ENCODE measurements around the gene FLNB. TPM values are rescaled to one million over a fixed set of nuclear protein-coding genes. Genes with fewer than 3 reads are reported as not detected.

The FLNB gene
- polyA plus RNA-seq, 1 donor from 2014 or later = 10.3 TPM

DNA sequence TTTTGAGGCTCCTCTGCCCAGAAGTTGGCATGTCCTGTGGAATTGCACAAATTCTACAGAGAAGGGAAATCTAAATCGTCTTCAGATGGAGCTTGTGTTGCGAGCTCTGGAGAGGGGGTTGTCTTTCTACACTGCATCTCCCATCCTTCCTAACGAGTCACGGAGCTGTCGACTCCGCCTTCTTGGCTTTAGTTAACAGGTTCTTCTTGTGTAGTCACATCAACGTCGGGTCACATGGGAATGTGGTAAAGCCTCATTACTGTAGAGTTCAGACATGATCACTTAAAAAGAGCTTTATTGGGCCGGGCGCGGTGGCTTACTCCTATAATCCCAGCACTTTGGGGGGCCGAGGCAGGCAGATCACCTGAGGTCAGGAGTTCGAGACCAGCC is 142.6 kb downstream of the FLNB start:
- no peak overlapping the region for H3K4me2 ChIP-seq (ENCODE audit: low read length)
- H4K20me1 ChIP-seq (ENCODE audit: insufficient read depth) = no peaks in the 10 kb centered on the region
- H3F3A ChIP-seq (ENCODE audit: insufficient read depth, low read length, poor library complexity, severe bottlenecking) = no peaks in the 10 kb centered on the region
- no peak overlapping the region for H3K27ac ChIP-seq (ENCODE audit: low read length)
- H3K4me3 ChIP-seq (ENCODE audit: low read length) = no peak overlapping the region
- no peaks in the 10 kb centered on the region for H3K27me3 ChIP-seq (ENCODE audit: insufficient read depth, low read depth, low read length)
- no peak overlapping the region for H2AFZ ChIP-seq (ENCODE audit: low read depth, low read length)
- H3K79me2 ChIP-seq (replicated peaks; ENCODE audit: insufficient read depth, low read length) = no peaks in the 10 kb centered on the region
- TF ChIP-seq EZH2 (IDR thresholded peaks at IDR 0.05; ENCODE audit: borderline replicate concordance, insufficient read depth, low read length, poor library complexity, severe bottlenecking) (no peak), EP300 (conservative IDR thresholded peaks at IDR 0.05; ENCODE audit: poor library complexity, severe bottlenecking) (no peak), POLR2AphosphoS5 (IDR thresholded peaks at IDR 0.05) (no peak), RAD21 (conservative IDR thresholded peaks at IDR 0.05) (no peak), MXI1 (conservative IDR thresholded peaks at IDR 0.05; ENCODE audit: poor library complexity, severe bottlenecking) (no peak), TAF1 (IDR thresholded peaks at IDR 0.05; ENCODE audit: low read depth) (no peak), SMC3 (conservative IDR thresholded peaks at IDR 0.05; ENCODE audit: poor library complexity) (no peak)
- TF ChIP-seq, protein P1, sequence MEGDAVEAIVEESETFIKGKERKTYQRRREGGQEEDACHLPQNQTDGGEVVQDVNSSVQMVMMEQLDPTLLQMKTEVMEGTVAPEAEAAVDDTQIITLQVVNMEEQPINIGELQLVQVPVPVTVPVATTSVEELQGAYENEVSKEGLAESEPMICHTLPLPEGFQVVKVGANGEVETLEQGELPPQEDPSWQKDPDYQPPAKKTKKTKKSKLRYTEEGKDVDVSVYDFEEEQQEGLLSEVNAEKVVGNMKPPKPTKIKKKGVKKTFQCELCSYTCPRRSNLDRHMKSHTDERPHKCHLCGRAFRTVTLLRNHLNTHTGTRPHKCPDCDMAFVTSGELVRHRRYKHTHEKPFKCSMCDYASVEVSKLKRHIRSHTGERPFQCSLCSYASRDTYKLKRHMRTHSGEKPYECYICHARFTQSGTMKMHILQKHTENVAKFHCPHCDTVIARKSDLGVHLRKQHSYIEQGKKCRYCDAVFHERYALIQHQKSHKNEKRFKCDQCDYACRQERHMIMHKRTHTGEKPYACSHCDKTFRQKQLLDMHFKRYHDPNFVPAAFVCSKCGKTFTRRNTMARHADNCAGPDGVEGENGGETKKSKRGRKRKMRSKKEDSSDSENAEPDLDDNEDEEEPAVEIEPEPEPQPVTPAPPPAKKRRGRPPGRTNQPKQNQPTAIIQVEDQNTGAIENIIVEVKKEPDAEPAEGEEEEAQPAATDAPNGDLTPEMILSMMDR (IDR thresholded peaks at IDR 0.05; ENCODE audit: poor library complexity, severe bottlenecking) = no peak
- TF ChIP-seq, protein P2, sequence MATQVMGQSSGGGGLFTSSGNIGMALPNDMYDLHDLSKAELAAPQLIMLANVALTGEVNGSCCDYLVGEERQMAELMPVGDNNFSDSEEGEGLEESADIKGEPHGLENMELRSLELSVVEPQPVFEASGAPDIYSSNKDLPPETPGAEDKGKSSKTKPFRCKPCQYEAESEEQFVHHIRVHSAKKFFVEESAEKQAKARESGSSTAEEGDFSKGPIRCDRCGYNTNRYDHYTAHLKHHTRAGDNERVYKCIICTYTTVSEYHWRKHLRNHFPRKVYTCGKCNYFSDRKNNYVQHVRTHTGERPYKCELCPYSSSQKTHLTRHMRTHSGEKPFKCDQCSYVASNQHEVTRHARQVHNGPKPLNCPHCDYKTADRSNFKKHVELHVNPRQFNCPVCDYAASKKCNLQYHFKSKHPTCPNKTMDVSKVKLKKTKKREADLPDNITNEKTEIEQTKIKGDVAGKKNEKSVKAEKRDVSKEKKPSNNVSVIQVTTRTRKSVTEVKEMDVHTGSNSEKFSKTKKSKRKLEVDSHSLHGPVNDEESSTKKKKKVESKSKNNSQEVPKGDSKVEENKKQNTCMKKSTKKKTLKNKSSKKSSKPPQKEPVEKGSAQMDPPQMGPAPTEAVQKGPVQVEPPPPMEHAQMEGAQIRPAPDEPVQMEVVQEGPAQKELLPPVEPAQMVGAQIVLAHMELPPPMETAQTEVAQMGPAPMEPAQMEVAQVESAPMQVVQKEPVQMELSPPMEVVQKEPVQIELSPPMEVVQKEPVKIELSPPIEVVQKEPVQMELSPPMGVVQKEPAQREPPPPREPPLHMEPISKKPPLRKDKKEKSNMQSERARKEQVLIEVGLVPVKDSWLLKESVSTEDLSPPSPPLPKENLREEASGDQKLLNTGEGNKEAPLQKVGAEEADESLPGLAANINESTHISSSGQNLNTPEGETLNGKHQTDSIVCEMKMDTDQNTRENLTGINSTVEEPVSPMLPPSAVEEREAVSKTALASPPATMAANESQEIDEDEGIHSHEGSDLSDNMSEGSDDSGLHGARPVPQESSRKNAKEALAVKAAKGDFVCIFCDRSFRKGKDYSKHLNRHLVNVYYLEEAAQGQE (IDR thresholded peaks at IDR 0.05; ENCODE audit: borderline replicate concordance) = no peak
- no peaks in the 10 kb centered on the region for H3K36me3 ChIP-seq (ENCODE audit: insufficient read depth, low read length)
- H3K9ac ChIP-seq (ENCODE audit: low read length) = no peak overlapping the region
- no peaks in the 10 kb centered on the region for H3K9me3 ChIP-seq (ENCODE audit: low read length)
- no peaks in the 10 kb centered on the region for H3K9me2 ChIP-seq (ENCODE audit: insufficient read depth, low read length)

DNA sequence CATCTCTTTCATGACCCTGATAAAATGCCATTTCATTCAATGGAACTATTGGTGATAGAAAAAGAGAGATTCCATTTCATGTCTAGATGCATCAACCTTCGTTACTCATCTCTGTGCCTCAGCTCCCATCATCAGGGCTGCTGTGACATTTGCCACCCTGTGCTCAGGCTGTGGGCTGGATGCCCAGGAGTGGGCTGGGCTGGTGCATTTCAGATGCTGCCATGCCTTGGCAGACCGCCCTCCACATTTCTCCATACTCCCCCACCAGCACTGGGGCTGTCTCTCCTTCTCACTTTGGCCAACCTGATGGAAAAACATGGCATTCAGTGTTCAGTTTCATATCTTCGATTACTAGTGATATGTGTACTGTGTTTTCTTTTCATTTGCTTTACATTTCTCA is 143.4 kb downstream of the FLNB start:
- no peaks in the 10 kb centered on the region for H3K9me2 ChIP-seq (ENCODE audit: insufficient read depth, low read length)
- no peak overlapping the region for H3K4me3 ChIP-seq (ENCODE audit: low read length)
- no peak overlapping the region for H3K27ac ChIP-seq (ENCODE audit: low read length)
- H3K9me3 ChIP-seq (ENCODE audit: low read length) = no peaks in the 10 kb centered on the region
- no peaks in the 10 kb centered on the region for H3K36me3 ChIP-seq (ENCODE audit: insufficient read depth, low read length)
- no peaks in the 10 kb centered on the region for H3K79me2 ChIP-seq (replicated peaks; ENCODE audit: insufficient read depth, low read length)
- no peak overlapping the region for H3K9ac ChIP-seq (ENCODE audit: low read length)
- TF ChIP-seq RAD21 (conservative IDR thresholded peaks at IDR 0.05) (no peak), EP300 (conservative IDR thresholded peaks at IDR 0.05; ENCODE audit: poor library complexity, severe bottlenecking) (no peak), TAF1 (IDR thresholded peaks at IDR 0.05; ENCODE audit: low read depth) (no peak), POLR2AphosphoS5 (IDR thresholded peaks at IDR 0.05) (no peak), MXI1 (conservative IDR thresholded peaks at IDR 0.05; ENCODE audit: poor library complexity, severe bottlenecking) (no peak), EZH2 (IDR thresholded peaks at IDR 0.05; ENCODE audit: borderline replicate concordance, insufficient read depth, low read length, poor library complexity, severe bottlenecking) (no peak), SMC3 (conservative IDR thresholded peaks at IDR 0.05; ENCODE audit: poor library complexity) (no peak)
- TF ChIP-seq, protein P1 (IDR thresholded peaks at IDR 0.05; ENCODE audit: poor library complexity, severe bottlenecking) = no peak
- TF ChIP-seq, protein P2 (IDR thresholded peaks at IDR 0.05; ENCODE audit: borderline replicate concordance) = no peak
- no peak overlapping the region for H3K4me2 ChIP-seq (ENCODE audit: low read length)
- H3K27me3 ChIP-seq (ENCODE audit: insufficient read depth, low read depth, low read length) = no peaks in the 10 kb centered on the region
- H2AFZ ChIP-seq (ENCODE audit: low read depth, low read length) = no peak overlapping the region
- no peaks in the 10 kb centered on the region for H3F3A ChIP-seq (ENCODE audit: insufficient read depth, low read length, poor library complexity, severe bottlenecking)
- H4K20me1 ChIP-seq (ENCODE audit: insufficient read depth) = no peaks in the 10 kb centered on the region
